H1 (cell line): Measurements from ENCODE around the gene CAMKMT. TPM values are rescaled to one million over a fixed set of nuclear protein-coding genes. Genes with fewer than 3 reads are reported as not detected.

Experiments
- CTCF ChIA-PET: fragments of 300-600 bp; sonication (Branson Sonifier 250); formaldehyde crosslinking; loops from one replicate; lab custom pipeline; 2021; ENCODE audit not compliant: partially characterized antibody; lab: Charles Lee
- POLR2A ChIA-PET: fragments of 300-600 bp; sonication (Branson Sonifier 250); formaldehyde crosslinking; loops from one replicate; lab custom pipeline; 2021; ENCODE audit warnings: inconsistent platforms; ENCODE audit not compliant: partially characterized antibody; lab: Charles Lee
- DNase-seq, 2 experiments: peaks; one replicate each; pipeline versions ENCODE4 v3.0.0 to v3.0.0-alpha.2; 2010 to 2022; ENCODE audit warnings: low spot score in 2 of 2, low read depth in 1 of 2, mixed read lengths in 1 of 2
- FAIRE-seq: peaks from 2 replicates; lab custom pipeline; 2011; peaks lifted over from hg19 to GRCh38; lab: Jason Lieb, UNC
- H2AFZ ChIP-seq: 2 replicates; pipeline ENCODE4 v1.8.1; 2012; ENCODE audit warnings: low read length, inconsistent platforms
- H2AK5ac ChIP-seq: 2 replicates; pipeline ENCODE4 v1.6.1; 2013; ENCODE audit warnings: low read depth, low read length
- H2BK120ac ChIP-seq: replicated peaks from 2 replicates; pipeline ENCODE3; 2013; ENCODE audit warnings: low read depth, low read length, inconsistent platforms
- H2BK12ac ChIP-seq: 2 replicates; pipeline ENCODE4 v1.6.1; 2013; ENCODE audit warnings: low read depth, low read length
- H2BK15ac ChIP-seq: 2 replicates; pipeline ENCODE4 v1.6.1; 2013; ENCODE audit warnings: low read length
- H2BK20ac ChIP-seq: 2 replicates; pipeline ENCODE4 v1.6.1; 2013; ENCODE audit warnings: low read length
- H2BK5ac ChIP-seq: 2 replicates; pipeline ENCODE4 v1.6.1; 2013; ENCODE audit warnings: low read depth, low read length
- H3K14ac ChIP-seq: 2 replicates; pipeline ENCODE4 v1.6.1; 2013; ENCODE audit warnings: inconsistent platforms; ENCODE audit not compliant: insufficient read length
- H3K18ac ChIP-seq: 2 replicates; pipeline ENCODE4 v1.6.1; 2013; ENCODE audit warnings: low read length; ENCODE audit errors: extremely low read depth
- H3K23ac ChIP-seq: 2 replicates; pipeline ENCODE4 v1.6.1; 2013; ENCODE audit warnings: inconsistent platforms; ENCODE audit not compliant: insufficient read length
- H3K23me2 ChIP-seq: 2 replicates; pipeline ENCODE4 v1.6.1; 2013; ENCODE audit warnings: low read depth, low read length
- H3K27ac ChIP-seq: 2 replicates; pipeline ENCODE4 v1.6.1; 2011; ENCODE audit warnings: low read depth, low read length, inconsistent platforms
- H3K27me3 ChIP-seq, 4 experiments: replicated peaks in 1 of 4; 1 replicate in 1 of 4; 2 replicates in 3 of 4; pipeline versions ENCODE4 v1.6.1 to v1.8.1; 2011 to 2013; ENCODE audit warnings: low read length in 3 of 4, mild to moderate bottlenecking in 3 of 4, inconsistent platforms in 2 of 4, mixed read lengths in 2 of 4, moderate library complexity in 1 of 4; ENCODE audit not compliant: control insufficient read depth in 3 of 4, insufficient read depth in 3 of 4; ENCODE audit errors: extremely low read depth in 1 of 4
- H3K36me3 ChIP-seq, 4 experiments: 2 replicates each; pipeline versions ENCODE4 v1.6.1 to v1.8.1; 2011 to 2013; ENCODE audit warnings: mild to moderate bottlenecking in 4 of 4, low read length in 3 of 4, moderate library complexity in 2 of 4, control low read depth in 1 of 4, inconsistent platforms in 1 of 4; ENCODE audit not compliant: insufficient read depth in 4 of 4, control insufficient read depth in 2 of 4
- H3K4ac ChIP-seq: replicated peaks from 2 replicates; pipeline ENCODE3; 2013; ENCODE audit warnings: low read length, low read depth, mixed read lengths, inconsistent platforms; ENCODE audit not compliant: insufficient read length
- H3K4me1 ChIP-seq, 4 experiments: replicated peaks in 1 of 4; 1 replicate in 1 of 4; 2 replicates in 3 of 4; pipeline versions ENCODE4 v1.6.1 to v1.8.1; 2011 to 2013; ENCODE audit warnings: low read length in 3 of 4, inconsistent platforms in 2 of 4, mixed read lengths in 1 of 4; ENCODE audit not compliant: insufficient read depth in 4 of 4, control insufficient read depth in 3 of 4
- H3K4me2 ChIP-seq, 2 experiments: 2 replicates each; pipeline versions ENCODE4 v1.6.1 to v1.8.1; 2011 to 2013; ENCODE audit warnings: low read depth in 2 of 2, low read length in 2 of 2, control low read depth in 1 of 2, inconsistent platforms in 1 of 2, mild to moderate bottlenecking in 1 of 2; ENCODE audit not compliant: insufficient read depth in 1 of 2
- H3K4me3 ChIP-seq, 4 experiments: fragments of 200-600, 300-600 bp in 1 of 4; sonication (generic), shearing (Covaris generic), sonication (Bioruptor Twin) in 1 of 4; 2 replicates each; pipeline versions ENCODE4 v1.5.1 to v1.8.1; 2011 to 2016; ENCODE audit warnings: low read length in 4 of 4, low read depth in 3 of 4, control low read depth in 2 of 4, inconsistent platforms in 2 of 4, mild to moderate bottlenecking in 2 of 4, mixed read lengths in 1 of 4, moderate library complexity in 1 of 4; ENCODE audit not compliant: insufficient read depth in 2 of 4; ENCODE audit errors: extremely low read depth in 1 of 4
- H3K56ac ChIP-seq: replicated peaks from 2 replicates; pipeline ENCODE3; 2013; ENCODE audit warnings: low read depth, mild to moderate bottlenecking, mixed read lengths, low read length, inconsistent platforms; ENCODE audit not compliant: insufficient read length
- H3K79me1 ChIP-seq: 2 replicates; pipeline ENCODE4 v1.6.1; 2013; ENCODE audit warnings: low read depth, low read length, control low read depth
- H3K79me2 ChIP-seq, 2 experiments: 2 replicates each; pipeline versions ENCODE4 v1.6.1 to v1.8.1; 2012 to 2013; ENCODE audit warnings: low read length in 2 of 2, mild to moderate bottlenecking in 2 of 2, inconsistent platforms in 1 of 2; ENCODE audit not compliant: insufficient read depth in 2 of 2, control insufficient read depth in 1 of 2
- H3K9ac ChIP-seq, 4 experiments: replicated peaks in 1 of 4; 1 replicate in 1 of 4; 2 replicates in 3 of 4; pipeline versions ENCODE4 v1.6.1 to v1.8.1; 2011 to 2013; ENCODE audit warnings: low read depth in 3 of 4, low read length in 3 of 4, control low read depth in 2 of 4, mild to moderate bottlenecking in 2 of 4, moderate library complexity in 2 of 4, inconsistent platforms in 1 of 4; ENCODE audit errors: extremely low read depth in 1 of 4
- H3K9me3 ChIP-seq, 2 experiments: 2 replicates each; pipeline versions ENCODE4 v1.6.1 to v1.8.1; 2012 to 2013; ENCODE audit warnings: mild to moderate bottlenecking in 2 of 2, moderate library complexity in 2 of 2, control low read depth in 1 of 2, inconsistent platforms in 1 of 2, low read depth in 1 of 2, low read length in 1 of 2, mixed read lengths in 1 of 2; ENCODE audit not compliant: insufficient read depth in 2 of 2
- H4K20me1 ChIP-seq, 2 experiments: replicated peaks in 1 of 2; 2 replicates each; pipeline versions ENCODE3 to v1.8.1; 2011 to 2013; ENCODE audit warnings: inconsistent platforms in 2 of 2, low read length in 2 of 2, mild to moderate bottlenecking in 1 of 2; ENCODE audit not compliant: insufficient read depth in 2 of 2, control insufficient read depth in 1 of 2
- H4K5ac ChIP-seq: 2 replicates; pipeline ENCODE4 v1.6.1; 2013; ENCODE audit warnings: low read length, low read depth, mixed read lengths, inconsistent platforms; ENCODE audit not compliant: insufficient read length
- H4K8ac ChIP-seq: 2 replicates; pipeline ENCODE4 v1.8.0; 2013; ENCODE audit warnings: mild to moderate bottlenecking, moderate library complexity, low read length, inconsistent platforms; ENCODE audit not compliant: insufficient read depth; ENCODE audit errors: extremely low read depth
- H4K91ac ChIP-seq: replicated peaks from 2 replicates; pipeline ENCODE3; 2013; ENCODE audit warnings: low read length, mixed read lengths, inconsistent platforms; ENCODE audit not compliant: insufficient read length
- ATF3 ChIP-seq: IDR thresholded peaks from 2 replicates; pipeline ENCODE4 v1.6.1; 2011; ENCODE audit warnings: low read depth, mild to moderate bottlenecking, low read length; ENCODE audit not compliant: insufficient read depth
- GABPA ChIP-seq: IDR thresholded peaks from 2 replicates; pipeline ENCODE4 v1.6.1; 2011; ENCODE audit warnings: mild to moderate bottlenecking, low read length, moderate library complexity, borderline replicate concordance; ENCODE audit not compliant: insufficient read depth
- NANOG ChIP-seq: IDR thresholded peaks from 2 replicates; pipeline ENCODE4 v1.6.1; 2011; ENCODE audit warnings: low read length, low read depth, mild to moderate bottlenecking, inconsistent platforms; ENCODE audit not compliant: insufficient read depth, poor library complexity, severe bottlenecking
- NRF1 ChIP-seq: IDR thresholded peaks from 2 replicates; pipeline ENCODE4 v1.6.1; 2011; ENCODE audit warnings: mild to moderate bottlenecking, low read depth, low read length, improper control_type of control experiment
- RAD21 ChIP-seq, 2 experiments: IDR thresholded peaks in 1 of 2; conservative IDR thresholded peaks in 1 of 2; 2 replicates each; pipeline ENCODE4 v1.6.1; 2011; ENCODE audit warnings: low read depth in 2 of 2, low read length in 2 of 2, improper control_type of control experiment in 1 of 2, inconsistent platforms in 1 of 2, mild to moderate bottlenecking in 1 of 2, moderate library complexity in 1 of 2
- SAP30 ChIP-seq: fragments of 300-600 bp; sonication (generic); IDR thresholded peaks from 2 replicates; pipeline ENCODE4 v1.7.1; 2012; ENCODE audit warnings: low read length, moderate library complexity, mild to moderate bottlenecking, inconsistent platforms; ENCODE audit not compliant: insufficient read depth, insufficient replicate concordance
- SIRT6 ChIP-seq: IDR thresholded peaks from one replicate; pipeline ENCODE4 v1.7.1; 2012; ENCODE audit warnings: low read length, inconsistent platforms
- SP2 ChIP-seq: IDR thresholded peaks from 2 replicates; pipeline ENCODE4 v1.6.1; 2012; ENCODE audit warnings: mild to moderate bottlenecking, low read length, inconsistent platforms
- TAF1 ChIP-seq: IDR thresholded peaks from 2 replicates; pipeline ENCODE4 v1.6.1; 2011; ENCODE audit warnings: mild to moderate bottlenecking, low read depth, low read length
- WGBS, 2 experiments: shearing (Covaris generic) in 1 of 2; methylation state at CpG; one replicate each; pipeline versions ENCODE4 v1.1.6 to v1.1.7; 2013 to 2015; ENCODE audit warnings: low lambda C conversion rate in 2 of 2, mixed read lengths in 2 of 2, inconsistent platforms in 1 of 2, low coverage in 1 of 2, missing lambda C conversion rate in 1 of 2; ENCODE audit not compliant: insufficient replicate concordance in 2 of 2, insufficient coverage in 1 of 2, insufficient read length in 1 of 2; ENCODE audit errors: extremely low coverage in 1 of 2, missing lambda C conversion rate in 1 of 2; 5-methylcytosine and 5-hydroxymethylcytosine counted together
- polyA plus RNA-seq, 7 experiments: library from polyadenylated mRNA; depleted of rRNA in 3 of 7; stranded (reverse) in 5 of 7; unstranded in 2 of 7; fragments of >200 nt in 5 of 7; fragments of 200-250 nt in 2 of 7; gene quantifications; 1 replicate in 5 of 7; 2 replicates in 1 of 7; 4 replicates in 1 of 7; pipeline versions ENCODE4 v1.2.1 to v1.2.3, GENCODE V29; 2011 to 2013; ENCODE audit warnings: missing spikeins in 2 of 7, mixed read lengths in 2 of 7
- total RNA-seq: library from RNA; stranded (reverse); fragmentation: NEBNext Ultra II Directional; extraction: Animal tissue kit (Norgen Biotek cat#: 25700); gene quantifications from 2 replicates; pipeline ENCODE4 v1.2.1, GENCODE V29; 2021

Gene CAMKMT
- total and polyA plus RNA-seq, 2 of the 8 experiments (the other 6 are each of a cell fraction or from before 2014, with no cell fraction given) = 14.7 to 22.4 TPM

- Histone ChIP-seq H3K4me1 (peaks cover 1 to 30% (median 12%) of the 10 kb centered on the region in 4 experiments; a peak in 6 of 7 replicates), H3K23ac (no peak overlapping the region), H3K9me3 (no peaks in the 10 kb centered on the region), H3K18ac (no peak overlapping the region; the same call in 1 of the 2 replicates), H2BK20ac (no peak overlapping the region), H4K8ac (no peak overlapping the region), H3K4ac (no peak overlapping the region), H4K5ac (no peak overlapping the region), H3K56ac (no peak overlapping the region), H3K27me3 (no peaks in the 10 kb centered on the region), H3K79me2 (no peaks in the 10 kb centered on the region), H2BK120ac (no peak overlapping the region), H3K36me3 (no peaks in the 10 kb centered on the region), H2AK5ac (no peak overlapping the region), H2BK12ac (no peak overlapping the region), H3K79me1 (no peaks in the 10 kb centered on the region), H3K4me3 (no peak overlapping the region), H3K23me2 (no peaks in the 10 kb centered on the region), H2BK5ac (no peak overlapping the region), H4K91ac (no peak overlapping the region), H3K9ac (no peak overlapping the region), H3K4me2 (no peak overlapping the region), H2AFZ (no peak overlapping the region), H3K14ac (no peak overlapping the region), H4K20me1 (peaks cover 0 to 2% of the 10 kb centered on the region in 2 experiments), H2BK15ac (no peak overlapping the region), H3K27ac (no peak overlapping the region)
- ChIA-PET CTCF (interaction anchor here (0.7 to 2.2 kb wide), 7 partner anchors 31 to 316 kb away, joined by 3 to 14 read pairs (median 5); no protein-coding TSS in a partner anchor), POLR2A (no interaction called here)
- FAIRE-seq (no peak), DNase-seq (no peak)
- 67% methylated on average over 4 of the region's 4 CpGs; no CpG with 5 or more reads in 1 of the 2 experiments for WGBS, 2 experiments
- TF ChIP-seq NANOG (no peak), TAF1 (no peak), RAD21 (IDR thresholded peaks at IDR 0.05 in 1 of 2, conservative IDR thresholded peaks at IDR 0.05 in 1 of 2; ENCODE audit: low read depth in 2 of 2, low read length in 2 of 2) (no peak), ATF3 (no peak), SP2 (no peak), SIRT6 (no peak), NRF1 (no peak), GABPA (no peak), SAP30 (no peak)
Measured at GRCh38 chr2:44707945-44708660, 346.4 kb downstream of the CAMKMT start.
